AG09319 (cell line): Measurements from ENCODE around the gene GULP1.

Experiments used
- DNase-seq: peaks from one replicate; pipeline ENCODE4 v3.0.0-alpha.2; 2010; ENCODE audit warnings: low read depth; ENCODE audit errors: extremely low read depth
- CTCF ChIP-seq: IDR thresholded peaks from 2 replicates; pipeline ENCODE4 v1.5.1; 2011; ENCODE audit warnings: low read depth, mild to moderate bottlenecking, inconsistent platforms, low read length, moderate library complexity

The GULP1 gene

GRCh38 chr2:188380280-188380679, 88.6 kb downstream of the GULP1 start:
- no peak for DNase-seq

GRCh38 chr2:188381614-188382013, 89.9 kb downstream of the GULP1 start:
- no peak for DNase-seq
- TF ChIP-seq CTCF, result no peak

More at GRCh38 chr2:188380280-188380679, 88.6 kb downstream of the GULP1 start:
- no peak for TF ChIP-seq CTCF

GRCh38 chr2:188382107-188382506, 90.4 kb downstream of the GULP1 start:
- no peak for DNase-seq
- no peak for TF ChIP-seq CTCF

GRCh38 chr2:188383158-188383557, 91.5 kb downstream of the GULP1 start:
- no peak for DNase-seq
- TF ChIP-seq CTCF, result no peak

- DNase-seq, result no peak
- no peak for TF ChIP-seq CTCF
These were observed 94.2 kb downstream of the GULP1 start for GRCh38 chr2:188385857-188386256.

GRCh38 chr2:188388831-188389230, 97.2 kb downstream of the GULP1 start:
- no peak for DNase-seq
- TF ChIP-seq CTCF, result no peak

GRCh38 chr2:188391354-188391753, 99.7 kb downstream of the GULP1 start:
- no peak for TF ChIP-seq CTCF
- no peak for DNase-seq
